Mesothelial cell of epicardium (in vitro differentiated cells): Measurements from ENCODE around the gene GSTM4. TPM values are rescaled to one million over a fixed set of nuclear protein-coding genes. Genes with fewer than 3 reads are reported as not detected.

Experiments used
- DNase-seq, 2 experiments: peaks; one replicate each; pipeline ENCODE4 v3.0.0; 2021; ENCODE audit warnings: low spot score in 2 of 2; ENCODE audit not compliant: unreplicated experiment in 2 of 2
- H3K27ac Mint-ChIP-seq: 2 replicates; pipeline ENCODE4 v1.8.0; 2021; ENCODE audit warnings: mixed read lengths
- H3K27me3 Mint-ChIP-seq: 2 replicates; pipeline ENCODE4 v1.8.0; 2021; ENCODE audit warnings: low read depth, mixed read lengths
- H3K36me3 Mint-ChIP-seq: 2 replicates; pipeline ENCODE4 v1.8.0; 2021; ENCODE audit warnings: mixed read lengths
- H3K4me1 Mint-ChIP-seq: 2 replicates; pipeline ENCODE4 v1.8.0; 2021; ENCODE audit warnings: mixed read lengths
- H3K4me3 Mint-ChIP-seq: 2 replicates; pipeline ENCODE4 v1.8.0; 2021; ENCODE audit warnings: mild to moderate bottlenecking, moderate library complexity, mixed read lengths
- H3K9me3 Mint-ChIP-seq: 2 replicates; pipeline ENCODE4 v1.8.0; 2021; ENCODE audit warnings: mixed read lengths
- CTCF ChIP-seq: fragments of 200-600 bp; sonication (generic); IDR thresholded peaks from one replicate; pipeline ENCODE4 v1.5.0; 2021; ENCODE audit warnings: antibody characterized with exemption; ENCODE audit not compliant: unreplicated experiment
- total RNA-seq: library from RNA; stranded (reverse); gene quantifications from 3 replicates; pipeline ENCODE4 v1.2.1, GENCODE V29; 2021

The GSTM4 gene
- total RNA-seq, 1 donor from 2014 or later: 23.7 TPM

DNA sequence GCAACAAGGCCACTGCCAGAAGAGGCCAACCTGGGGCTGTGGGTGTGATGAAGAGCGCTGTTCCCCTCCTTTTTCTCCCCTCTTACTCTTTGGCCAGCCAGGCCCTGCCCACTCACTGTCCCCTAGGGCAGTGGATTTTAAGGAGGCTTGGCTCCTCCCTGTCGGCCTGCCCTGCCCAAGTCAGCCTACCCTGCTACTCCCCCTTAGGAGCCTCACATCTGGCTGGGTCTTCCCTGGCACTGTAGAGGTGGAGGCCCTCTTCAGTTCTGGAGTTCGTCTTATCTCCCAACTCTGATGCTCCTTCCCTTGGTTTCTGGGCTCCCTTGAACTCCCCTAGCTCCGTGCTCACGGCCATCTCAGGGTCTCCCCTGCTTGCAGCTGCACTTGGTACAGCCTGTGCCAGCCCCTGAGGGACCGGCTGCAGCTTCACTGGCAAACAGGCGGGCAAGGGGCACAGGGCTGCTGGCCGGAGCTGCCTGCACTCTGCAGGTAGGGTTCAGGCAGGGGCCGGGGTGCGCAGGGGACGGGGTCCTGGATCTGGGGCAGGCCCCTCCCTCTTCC lies 32.2 kb upstream of the GSTM4 start:
- Mint-ChIP-seq H3K9me3 (no peaks in the 10 kb centered on the region), H3K27ac (peak overlapping the region; percentile 64), H3K27me3 (no peaks in the 10 kb centered on the region), H3K4me1 (peaks cover 39% of the 10 kb centered on the region), H3K36me3 (peaks cover 10% of the 10 kb centered on the region), H3K4me3 (peak overlapping the region; percentile 31)
- no peak for TF ChIP-seq CTCF
- no peak for DNase-seq

DNA sequence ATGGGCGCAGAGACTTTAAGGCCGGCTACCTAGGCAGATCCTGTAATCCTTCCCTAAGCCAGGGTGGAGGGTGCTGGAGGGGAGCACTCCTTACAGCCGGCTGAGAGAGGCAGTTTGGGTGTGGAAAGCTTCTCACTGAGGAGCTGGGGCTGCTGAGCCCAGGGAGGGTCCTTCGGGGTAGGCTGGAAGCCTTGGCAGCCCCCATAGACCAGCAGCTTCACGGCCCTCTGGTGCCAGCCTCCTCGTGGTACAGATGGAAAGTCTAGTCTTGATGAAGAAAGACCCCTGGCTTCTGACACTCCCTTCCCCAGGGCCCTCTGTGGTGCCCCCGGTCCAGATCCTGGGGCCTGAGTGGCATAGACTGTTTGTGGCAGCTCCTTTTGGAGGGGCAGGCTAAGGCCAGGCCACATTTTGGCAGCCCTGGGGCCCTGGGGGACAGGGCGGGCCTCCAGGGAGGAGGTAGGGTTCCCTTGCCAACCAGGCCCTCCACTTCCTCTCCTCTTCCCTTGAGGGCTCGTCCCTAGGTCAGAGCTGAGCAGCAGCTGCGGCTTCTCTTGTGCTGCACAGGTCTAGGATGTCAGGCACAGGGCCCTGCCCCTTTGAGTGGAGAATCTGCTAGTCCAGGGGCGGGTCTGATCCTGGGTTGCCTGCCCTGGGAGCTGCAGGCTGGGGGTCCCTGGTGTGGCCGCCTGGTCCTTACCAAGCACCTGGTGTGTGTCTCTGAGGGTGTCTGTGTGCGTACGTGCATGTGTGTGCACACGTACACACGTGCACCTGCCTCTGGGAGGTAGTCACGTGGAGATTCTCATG lies 31.5 kb upstream of the GSTM4 start:
- H3K9me3 Mint-ChIP-seq: no peaks in the 10 kb centered on the region
- TF ChIP-seq CTCF: no peak
- no peak overlapping the region for H3K4me3 Mint-ChIP-seq
- no peak for DNase-seq
- no peaks in the 10 kb centered on the region for H3K27me3 Mint-ChIP-seq
- peaks cover 13% of the 10 kb centered on the region for H3K36me3 Mint-ChIP-seq
- peak overlapping the region; percentile 64 for H3K27ac Mint-ChIP-seq
- H3K4me1 Mint-ChIP-seq: peaks cover 31% of the 10 kb centered on the region

DNA sequence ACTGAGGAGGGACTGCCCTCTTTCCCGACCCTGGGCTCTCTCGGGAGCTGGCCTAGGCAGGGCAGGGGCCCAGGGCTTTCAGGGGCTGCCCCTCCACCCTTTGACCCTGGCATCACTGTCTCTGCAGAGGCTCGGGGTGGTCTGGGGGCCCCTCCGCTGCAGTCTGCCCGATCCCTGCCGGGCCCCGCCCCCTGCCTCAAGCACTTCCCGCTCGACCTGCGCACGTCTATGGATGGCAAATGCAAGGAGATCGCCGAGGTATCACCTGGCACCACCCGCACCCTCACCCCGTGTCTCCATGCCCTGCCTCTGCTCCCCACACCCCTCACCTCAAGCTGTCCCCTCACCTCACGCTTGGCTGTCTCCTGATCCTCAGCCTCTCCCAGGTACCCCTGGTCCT lies 30.7 kb upstream of the GSTM4 start:
- no peak overlapping the region for H3K27ac Mint-ChIP-seq
- H3K9me3 Mint-ChIP-seq: no peaks in the 10 kb centered on the region
- peaks cover 20% of the 10 kb centered on the region for H3K36me3 Mint-ChIP-seq
- H3K4me3 Mint-ChIP-seq: no peak overlapping the region
- H3K4me1 Mint-ChIP-seq: peaks cover 26% of the 10 kb centered on the region
- H3K27me3 Mint-ChIP-seq: no peaks in the 10 kb centered on the region
- DNase-seq: no peak
- TF ChIP-seq CTCF: no peak

- no peaks in the 10 kb centered on the region for H3K27me3 Mint-ChIP-seq
These were observed 30.0 kb upstream of the GSTM4 start for GRCh38 chr1:109625601-109626560.

More at GRCh38 chr1:109625601-109626560, 30.0 kb upstream of the GSTM4 start:
- TF ChIP-seq CTCF: no peak
- peaks cover 20% of the 10 kb centered on the region for H3K36me3 Mint-ChIP-seq
- H3K4me3 Mint-ChIP-seq: no peak overlapping the region
- H3K9me3 Mint-ChIP-seq: no peaks in the 10 kb centered on the region
- DNase-seq: no peak
- H3K27ac Mint-ChIP-seq: peak overlapping the region; percentile 12
- H3K4me1 Mint-ChIP-seq: peaks cover 26% of the 10 kb centered on the region
